ENCODE results near the gene UBA7. TPM values are rescaled to one million over a fixed set of nuclear protein-coding genes. Genes with fewer than 3 reads are reported as not detected.

Gene UBA7
- total RNA-seq, 2 experiments from 2014 or later: 93.5 to 97.7 TPM

DNA sequence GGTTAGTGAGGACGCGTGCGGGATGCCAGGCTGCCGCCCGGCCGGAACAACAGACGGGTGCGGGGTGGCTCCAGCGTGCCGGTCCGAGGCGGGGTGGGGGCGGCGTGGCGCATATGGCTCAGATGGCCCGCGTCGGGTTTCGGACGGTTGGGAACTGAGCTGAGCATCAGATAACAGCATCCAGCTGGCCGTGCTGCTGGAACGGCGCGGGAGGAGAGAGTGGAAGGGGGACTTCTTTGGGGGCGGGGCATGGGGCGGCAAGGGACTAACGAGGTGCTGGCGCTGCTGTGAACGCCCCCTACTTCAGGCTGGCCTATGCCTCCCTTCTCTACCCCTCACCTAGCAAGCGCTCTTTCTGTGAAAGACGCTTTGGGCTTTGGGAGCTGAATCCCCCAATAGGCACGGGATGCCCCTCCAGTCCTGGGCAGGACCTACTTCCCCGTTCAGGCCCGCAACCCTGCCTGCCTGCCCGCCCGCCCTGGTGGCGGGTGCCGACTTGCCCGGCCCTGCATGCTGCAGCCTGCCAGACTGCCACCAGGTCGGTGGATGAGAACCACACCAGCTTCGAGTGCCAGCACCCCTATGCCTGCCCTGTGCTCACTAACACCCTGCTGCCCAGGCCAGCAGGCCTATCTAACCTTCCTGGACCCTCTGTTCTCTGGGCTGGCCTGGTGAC, 10.2 kb downstream of the UBA7 start:
- H3K9me3 Mint-ChIP-seq: no peaks in the 10 kb centered on the region
- H3K27ac Mint-ChIP-seq: no peak overlapping the region
- H3K36me3 Mint-ChIP-seq (ENCODE audit: low read depth): no peaks in the 10 kb centered on the region
- intact Hi-C loops (cut with micrococcal nuclease): loop anchor here (1.0 to 2.0 kb wide), 4 partner anchors 10 to 285 kb away; partner anchors contain the start of genes RBM5, RBM6 and UBA7
- H3K4me3 Mint-ChIP-seq: peak overlapping the region; percentile 82
- peaks cover 2% of the 10 kb centered on the region for H3K27me3 Mint-ChIP-seq (ENCODE audit: low read depth)
- peaks cover 48% of the 10 kb centered on the region for H3K4me1 Mint-ChIP-seq (ENCODE audit: low read depth)
- peak; percentile 44 for DNase-seq
- CTCF ChIA-PET: interaction anchor here (1.2 to 11.0 kb wide), 9 partner anchors 9 to 105 kb away, joined by 3 to 165 read pairs (median 8); partner anchors contain the start of gene UBA7

- intact Hi-C loops (cut with micrococcal nuclease): loop anchor here (1.0 to 2.0 kb wide), 7 partner anchors 10 to 423 kb away; partner anchors contain the start of genes RBM5, RBM6 and UBA7
- no peaks in the 10 kb centered on the region for H3K36me3 Mint-ChIP-seq (ENCODE audit: low read depth)
- H3K4me1 Mint-ChIP-seq (ENCODE audit: low read depth): peaks cover 41% of the 10 kb centered on the region
- H3K9me3 Mint-ChIP-seq: no peaks in the 10 kb centered on the region
- peak; percentile 93 for DNase-seq
- peak within 1 kb of the TSS; percentile 54 for H3K27ac Mint-ChIP-seq
- peak within 1 kb of the TSS; percentile 82 for H3K4me3 Mint-ChIP-seq
- CTCF ChIA-PET: interaction anchor here (0.5 to 11.0 kb wide), 20 partner anchors 10 to 362 kb away, joined by 3 to 165 read pairs (median 6); partner anchors contain the start of genes AMIGO3 and UBA7
- H3K27me3 Mint-ChIP-seq (ENCODE audit: low read depth): peaks cover 2% of the 10 kb centered on the region
Observed at GRCh38 chr3:49802719-49803464, 10.9 kb downstream of the UBA7 start, which contains the start of gene INKA1. TSS of gene INKA1 (plus strand) at chr3:49803261. CDS start at chr3:49803393, 132 bp downstream.

- no peaks in the 10 kb centered on the region for H3K9me3 Mint-ChIP-seq
- no peak overlapping the region for H3K27ac Mint-ChIP-seq
- H3K4me1 Mint-ChIP-seq (ENCODE audit: low read depth): peaks cover 24% of the 10 kb centered on the region
- H3K36me3 Mint-ChIP-seq (ENCODE audit: low read depth): no peaks in the 10 kb centered on the region
- intact Hi-C loops (cut with micrococcal nuclease): no loop called here
- CTCF ChIA-PET: interaction anchor here (0.8 to 11.0 kb wide), 6 partner anchors 8 to 82 kb away, joined by 3 to 165 read pairs (median 8); partner anchors contain the start of gene AMIGO3
- H3K4me3 Mint-ChIP-seq: no peak overlapping the region
- DNase-seq: no peak
- H3K27me3 Mint-ChIP-seq (ENCODE audit: low read depth): peaks cover 2% of the 10 kb centered on the region
Observed at GRCh38 chr3:49801160-49801559, 12.6 kb downstream of the UBA7 start.

GRCh38 chr3:49799761-49800160, 14.0 kb downstream of the UBA7 start, which contains the start of gene CDHR4:
TSS of gene CDHR4 (minus strand) at chr3:49799873. CDS start at chr3:49799812, 61 bp downstream.
- no peaks in the 10 kb centered on the region for H3K9me3 Mint-ChIP-seq
- H3K36me3 Mint-ChIP-seq (ENCODE audit: low read depth): no peaks in the 10 kb centered on the region
- no peak for DNase-seq
- no peak within 1 kb of the TSS for H3K4me3 Mint-ChIP-seq
- H3K27me3 Mint-ChIP-seq (ENCODE audit: low read depth): peaks cover 2% of the 10 kb centered on the region
- CTCF ChIA-PET: interaction anchor here (11.0 kb wide), 1 partner anchor 38 kb away, joined by 165 read pairs; no protein-coding TSS in a partner anchor
- intact Hi-C loops (cut with micrococcal nuclease): no loop called here
- no peak within 1 kb of the TSS for H3K27ac Mint-ChIP-seq
- peaks cover 11% of the 10 kb centered on the region for H3K4me1 Mint-ChIP-seq (ENCODE audit: low read depth)

DNA sequence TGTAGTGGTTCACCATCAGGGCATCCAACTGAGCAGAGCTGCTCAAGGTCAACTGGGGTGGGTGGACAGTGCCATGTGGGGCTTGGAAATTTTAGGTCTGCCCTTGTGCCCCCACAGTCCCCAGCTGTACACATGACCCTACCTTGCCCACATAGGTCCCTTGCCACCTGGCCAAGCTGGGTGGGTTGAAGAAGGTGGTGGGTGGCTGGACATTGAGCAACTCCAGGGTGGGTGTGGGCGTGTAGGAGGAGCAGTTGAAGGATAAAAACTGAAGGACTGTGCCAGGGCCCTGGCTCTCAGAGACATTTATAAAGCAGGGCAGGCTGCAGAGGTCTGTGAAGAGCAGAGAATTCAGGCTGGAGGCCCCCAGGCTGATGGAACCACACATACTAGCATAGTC, 14.6 kb downstream of the UBA7 start:
- H3K4me1 Mint-ChIP-seq (ENCODE audit: low read depth): peaks cover 7% of the 10 kb centered on the region
- H3K27me3 Mint-ChIP-seq (ENCODE audit: low read depth): peaks cover 2% of the 10 kb centered on the region
- no peak overlapping the region for H3K4me3 Mint-ChIP-seq
- DNase-seq: no peak
- no peaks in the 10 kb centered on the region for H3K36me3 Mint-ChIP-seq (ENCODE audit: low read depth)
- CTCF ChIA-PET: interaction anchor here (0.6 to 11.0 kb wide), 3 partner anchors 38 to 223 kb away, joined by 3 to 165 read pairs (median 6); no protein-coding TSS in a partner anchor
- H3K9me3 Mint-ChIP-seq: no peaks in the 10 kb centered on the region
- intact Hi-C loops (cut with micrococcal nuclease): no loop called here
- H3K27ac Mint-ChIP-seq: no peak overlapping the region

- Mint-ChIP-seq H3K27ac (no peak overlapping the region), H3K27me3 (ENCODE audit: low read depth) (no peaks in the 10 kb centered on the region), H3K36me3 (ENCODE audit: low read depth) (no peaks in the 10 kb centered on the region), H3K4me3 (no peak overlapping the region), H3K9me3 (no peaks in the 10 kb centered on the region), H3K4me1 (ENCODE audit: low read depth) (peaks cover under 1% of the 10 kb centered on the region)
- DNase-seq: no peak
- intact Hi-C loops (cut with micrococcal nuclease): no loop called here
- CTCF ChIA-PET: interaction anchor here (0.6 kb wide), 1 partner anchor 194 kb away, joined by 3 read pairs; no protein-coding TSS in a partner anchor
Observed at GRCh38 chr3:49794926-49795905, 18.5 kb downstream of the UBA7 start.

GRCh38 chr3:49794431-49794830, 19.3 kb downstream of the UBA7 start:
- Mint-ChIP-seq H3K4me3 (no peak overlapping the region), H3K27ac (no peak overlapping the region), H3K9me3 (no peaks in the 10 kb centered on the region), H3K27me3 (ENCODE audit: low read depth) (no peaks in the 10 kb centered on the region), H3K36me3 (ENCODE audit: low read depth) (no peaks in the 10 kb centered on the region), H3K4me1 (ENCODE audit: low read depth) (peaks cover 4% of the 10 kb centered on the region)
- DNase-seq: no peak
- intact Hi-C loops (cut with micrococcal nuclease): no loop called here
- CTCF ChIA-PET: interaction anchor here (2.4 kb wide), 1 partner anchor 7 kb away, joined by 8 read pairs; no protein-coding TSS in a partner anchor

GRCh38 chr3:49793486-49794085, 20.2 kb downstream of the UBA7 start:
- Mint-ChIP-seq H3K36me3 (ENCODE audit: low read depth) (no peaks in the 10 kb centered on the region), H3K4me1 (ENCODE audit: low read depth) (peaks cover 4% of the 10 kb centered on the region), H3K9me3 (no peaks in the 10 kb centered on the region), H3K27me3 (ENCODE audit: low read depth) (no peaks in the 10 kb centered on the region), H3K4me3 (no peak overlapping the region), H3K27ac (no peak overlapping the region)
- intact Hi-C loops (cut with micrococcal nuclease): no loop called here
- no peak for DNase-seq
- CTCF ChIA-PET: interaction anchor here (2.4 kb wide), 1 partner anchor 8 kb away, joined by 8 read pairs; no protein-coding TSS in a partner anchor

- DNase-seq: no peak
- no peaks in the 10 kb centered on the region for H3K9me3 Mint-ChIP-seq
- peaks cover 4% of the 10 kb centered on the region for H3K4me1 Mint-ChIP-seq (ENCODE audit: low read depth)
- intact Hi-C loops (cut with micrococcal nuclease): no loop called here
- H3K4me3 Mint-ChIP-seq: no peak overlapping the region
- no peaks in the 10 kb centered on the region for H3K27me3 Mint-ChIP-seq (ENCODE audit: low read depth)
- CTCF ChIA-PET: interaction anchor here (2.4 kb wide), 1 partner anchor 9 kb away, joined by 8 read pairs; no protein-coding TSS in a partner anchor
- no peaks in the 10 kb centered on the region for H3K36me3 Mint-ChIP-seq (ENCODE audit: low read depth)
- no peak overlapping the region for H3K27ac Mint-ChIP-seq
Observed at GRCh38 chr3:49792371-49793150, 21.2 kb downstream of the UBA7 start.

- no peak for DNase-seq
- peaks cover 9% of the 10 kb centered on the region for H3K4me1 Mint-ChIP-seq (ENCODE audit: low read depth)
- H3K4me3 Mint-ChIP-seq: no peak overlapping the region
- no peaks in the 10 kb centered on the region for H3K27me3 Mint-ChIP-seq (ENCODE audit: low read depth)
- intact Hi-C loops (cut with micrococcal nuclease): no loop called here
- H3K9me3 Mint-ChIP-seq: no peaks in the 10 kb centered on the region
- no peak overlapping the region for H3K27ac Mint-ChIP-seq
- H3K36me3 Mint-ChIP-seq (ENCODE audit: low read depth): no peaks in the 10 kb centered on the region
- CTCF ChIA-PET: no interaction called here
Observed at GRCh38 chr3:49791571-49791970, 22.2 kb downstream of the UBA7 start.
